ENCODE measurements around the gene BAIAP2L2. TPM values are rescaled to one million over a fixed set of nuclear protein-coding genes. Genes with fewer than 3 reads are reported as not detected.
"Not testable (repeated sequence)": the region's sequence is repeated elsewhere in the genome, so short reads cannot be mapped to it uniquely, and the experiment has no call there.

BAIAP2L2 gene
- total RNA-seq, 1 donor from 2014 or later = 4.5 TPM

DNA sequence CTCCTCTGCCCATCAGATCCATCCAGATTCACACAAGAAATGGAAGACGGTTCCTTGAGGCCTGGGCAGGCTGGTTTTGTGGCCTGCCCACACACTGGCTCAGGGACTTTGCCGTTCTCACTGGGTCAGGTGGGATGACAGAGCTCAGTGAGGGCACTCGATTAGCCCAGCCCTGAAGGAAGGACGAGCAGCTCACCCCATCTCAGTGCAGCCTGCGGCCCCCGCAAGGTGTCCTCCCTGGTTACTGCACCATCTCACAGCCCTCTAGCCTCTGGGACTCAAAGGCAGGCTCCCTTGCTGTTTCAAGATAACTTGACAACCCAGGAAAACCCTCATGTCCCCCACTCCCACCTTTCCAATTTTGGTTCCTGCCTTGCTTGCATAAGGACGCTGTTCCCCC, 30.7 kb downstream of the BAIAP2L2 start:
- Mint-ChIP-seq H3K27ac (no peak overlapping the region), H3K4me3 (peak overlapping the region; percentile 41), H3K4me1 (ENCODE audit: unreplicated experiment) (no peaks in the 10 kb centered on the region)

DNA sequence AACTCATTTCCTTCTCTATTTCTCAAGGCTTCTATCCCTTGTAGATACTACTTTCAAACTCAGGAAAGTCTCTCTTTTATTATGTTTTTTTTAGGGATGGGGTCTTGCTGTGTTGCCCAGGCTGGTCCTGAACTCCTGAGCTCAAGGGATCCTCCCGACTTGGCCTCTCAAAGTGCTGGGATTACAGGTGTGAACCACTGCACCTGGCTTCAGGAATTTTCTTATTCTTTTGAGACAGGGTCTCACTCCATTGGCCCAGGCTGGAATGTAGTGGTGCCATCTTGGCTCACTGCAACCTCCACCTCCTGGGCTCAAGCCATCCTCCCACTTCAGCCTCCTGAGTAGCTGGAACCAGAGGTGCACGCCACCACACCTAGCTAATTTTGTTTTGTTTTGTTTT, 31.3 kb downstream of the BAIAP2L2 start:
- not testable (repeated sequence) for H3K27me3 Mint-ChIP-seq; H3K4me3 Mint-ChIP-seq; H3K36me3 Mint-ChIP-seq; H3K9me3 Mint-ChIP-seq; H3K27ac Mint-ChIP-seq; DNase-seq (ENCODE audit: extremely low spot score, unreplicated experiment); H3K4me1 Mint-ChIP-seq (ENCODE audit: unreplicated experiment)

More for the DNA sequence above, 30.7 kb downstream of the BAIAP2L2 start:
- no peak for DNase-seq (ENCODE audit: extremely low spot score, unreplicated experiment)
- Mint-ChIP-seq H3K9me3 (no peaks in the 10 kb centered on the region), H3K27me3 (no peaks in the 10 kb centered on the region), H3K36me3 (no peaks in the 10 kb centered on the region)
- TF ChIP-seq, protein P1, sequence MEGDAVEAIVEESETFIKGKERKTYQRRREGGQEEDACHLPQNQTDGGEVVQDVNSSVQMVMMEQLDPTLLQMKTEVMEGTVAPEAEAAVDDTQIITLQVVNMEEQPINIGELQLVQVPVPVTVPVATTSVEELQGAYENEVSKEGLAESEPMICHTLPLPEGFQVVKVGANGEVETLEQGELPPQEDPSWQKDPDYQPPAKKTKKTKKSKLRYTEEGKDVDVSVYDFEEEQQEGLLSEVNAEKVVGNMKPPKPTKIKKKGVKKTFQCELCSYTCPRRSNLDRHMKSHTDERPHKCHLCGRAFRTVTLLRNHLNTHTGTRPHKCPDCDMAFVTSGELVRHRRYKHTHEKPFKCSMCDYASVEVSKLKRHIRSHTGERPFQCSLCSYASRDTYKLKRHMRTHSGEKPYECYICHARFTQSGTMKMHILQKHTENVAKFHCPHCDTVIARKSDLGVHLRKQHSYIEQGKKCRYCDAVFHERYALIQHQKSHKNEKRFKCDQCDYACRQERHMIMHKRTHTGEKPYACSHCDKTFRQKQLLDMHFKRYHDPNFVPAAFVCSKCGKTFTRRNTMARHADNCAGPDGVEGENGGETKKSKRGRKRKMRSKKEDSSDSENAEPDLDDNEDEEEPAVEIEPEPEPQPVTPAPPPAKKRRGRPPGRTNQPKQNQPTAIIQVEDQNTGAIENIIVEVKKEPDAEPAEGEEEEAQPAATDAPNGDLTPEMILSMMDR (conservative IDR thresholded peaks at IDR 0.05) = no peak

DNA sequence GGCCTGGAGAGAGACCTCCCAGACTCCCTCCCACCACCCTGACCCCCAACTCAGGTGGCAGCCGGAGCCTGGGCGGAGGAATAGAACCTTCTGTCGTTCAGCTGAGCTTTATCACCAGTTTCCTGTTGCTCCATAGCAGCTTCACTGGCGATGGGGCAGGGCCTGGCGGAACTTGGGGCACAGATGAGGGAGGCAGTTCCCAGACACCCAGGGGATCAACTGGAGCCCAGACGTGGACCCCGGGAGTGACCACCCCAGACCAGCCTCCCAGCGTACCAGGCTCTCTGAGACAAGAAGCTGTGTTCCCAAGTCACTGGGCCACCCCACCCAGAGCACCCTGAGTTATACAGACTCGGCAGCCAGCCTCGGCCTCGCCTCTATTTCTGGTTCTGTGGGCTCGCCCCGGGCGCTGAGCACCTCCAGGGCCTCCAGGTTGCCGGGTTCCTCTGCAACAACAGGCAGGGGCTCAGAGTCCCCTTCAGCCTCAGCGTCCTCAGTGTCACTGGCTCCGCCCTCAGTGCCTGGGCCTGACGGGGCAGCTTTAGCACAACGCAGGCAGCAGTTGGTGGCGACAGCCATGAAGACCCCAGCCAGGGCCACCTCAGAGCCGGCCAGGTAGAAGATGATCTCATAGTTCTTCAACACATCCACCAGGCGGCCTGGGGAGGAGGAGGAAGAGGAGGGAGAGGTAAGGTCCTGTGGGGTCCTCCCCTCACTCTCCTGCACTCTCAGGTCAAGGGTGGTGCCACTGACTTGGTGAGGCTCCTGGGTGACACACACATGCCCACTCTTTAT, 32.2 kb downstream of the BAIAP2L2 start:
- H3K27ac Mint-ChIP-seq = no peak overlapping the region
- TF ChIP-seq, protein P1 (conservative IDR thresholded peaks at IDR 0.05) = no peak
- H3K36me3 Mint-ChIP-seq = no peaks in the 10 kb centered on the region
- H3K27me3 Mint-ChIP-seq = no peaks in the 10 kb centered on the region
- H3K9me3 Mint-ChIP-seq = no peaks in the 10 kb centered on the region
- H3K4me1 Mint-ChIP-seq (ENCODE audit: unreplicated experiment) = no peaks in the 10 kb centered on the region
- DNase-seq (ENCODE audit: extremely low spot score, unreplicated experiment) = no peak
- no peak overlapping the region for H3K4me3 Mint-ChIP-seq

DNA sequence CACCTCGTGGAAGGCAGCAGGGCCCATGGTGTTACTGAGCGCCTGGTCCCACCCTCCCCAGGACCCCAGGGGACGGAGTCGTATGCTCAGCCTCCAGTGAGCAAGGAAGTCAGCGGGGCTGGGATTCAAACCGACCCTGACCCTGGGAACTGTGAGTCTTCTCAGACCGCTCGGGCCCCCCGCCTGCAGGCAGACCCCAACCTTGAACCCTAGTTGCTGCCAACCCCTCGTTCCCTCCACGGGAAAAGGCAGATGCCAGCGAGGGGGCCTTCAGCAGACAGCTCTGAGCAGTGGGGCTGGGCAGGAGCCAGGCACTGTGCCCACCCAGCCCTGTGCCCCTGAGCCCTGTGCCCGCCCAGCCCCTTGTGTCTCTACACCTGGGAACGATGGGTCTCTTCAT, 32.9 kb downstream of the BAIAP2L2 start:
- Mint-ChIP-seq H3K27me3 (no peaks in the 10 kb centered on the region), H3K4me3 (no peak overlapping the region), H3K36me3 (no peaks in the 10 kb centered on the region), H3K9me3 (no peaks in the 10 kb centered on the region), H3K27ac (no peak overlapping the region), H3K4me1 (ENCODE audit: unreplicated experiment) (no peaks in the 10 kb centered on the region)
- no peak for DNase-seq (ENCODE audit: extremely low spot score, unreplicated experiment)
- TF ChIP-seq, protein P1 (conservative IDR thresholded peaks at IDR 0.05) = no peak

DNA sequence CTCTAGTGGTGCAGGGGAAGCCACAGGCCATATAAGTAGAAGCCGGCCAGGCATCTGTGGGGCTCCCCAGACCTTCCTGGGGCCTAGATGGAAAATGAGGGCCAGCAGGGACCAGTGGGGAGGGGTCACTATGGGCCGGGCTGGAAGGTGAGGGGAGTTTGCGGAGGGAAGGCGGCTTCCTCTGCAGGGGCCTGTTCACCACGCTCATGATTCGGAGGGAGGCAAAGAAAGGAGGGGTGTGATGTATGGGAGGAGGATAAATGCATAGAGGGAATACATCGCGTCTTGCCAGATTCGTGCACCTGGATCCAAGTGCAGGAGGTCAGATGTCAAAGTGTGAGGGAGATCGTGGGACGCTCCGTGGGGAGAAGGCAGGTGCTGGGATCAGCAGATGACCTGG, 33.4 kb downstream of the BAIAP2L2 start:
- no peaks in the 10 kb centered on the region for H3K4me1 Mint-ChIP-seq (ENCODE audit: unreplicated experiment)
- H3K27ac Mint-ChIP-seq = peak overlapping the region; percentile 48
- H3K27me3 Mint-ChIP-seq = no peaks in the 10 kb centered on the region
- no peaks in the 10 kb centered on the region for H3K36me3 Mint-ChIP-seq
- H3K4me3 Mint-ChIP-seq = no peak overlapping the region
- TF ChIP-seq, protein P1 (conservative IDR thresholded peaks at IDR 0.05) = no peak
- DNase-seq (ENCODE audit: extremely low spot score, unreplicated experiment) = no peak
- no peaks in the 10 kb centered on the region for H3K9me3 Mint-ChIP-seq

DNA sequence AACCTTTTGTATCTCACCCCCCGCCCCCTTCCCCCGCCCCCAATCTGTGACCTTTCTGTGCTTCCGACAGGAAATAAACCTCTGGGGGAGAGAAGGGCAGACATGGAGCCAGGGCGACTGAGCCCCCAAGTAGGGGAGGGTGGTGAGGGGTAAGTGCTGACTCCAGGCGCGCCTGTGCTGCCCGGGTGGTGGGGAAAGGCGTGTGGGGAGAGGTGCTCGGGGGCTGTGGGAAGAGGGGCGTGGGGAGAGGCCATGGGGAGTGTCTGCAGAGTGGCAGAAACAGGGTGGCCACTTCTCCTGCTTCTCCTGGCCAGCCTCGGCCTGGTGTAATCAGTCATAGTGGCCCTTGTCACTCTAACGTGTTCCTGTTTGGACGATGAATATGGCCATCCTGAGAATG, 34.5 kb downstream of the BAIAP2L2 start:
- no peaks in the 10 kb centered on the region for H3K27me3 Mint-ChIP-seq

More for the DNA sequence above, 34.5 kb downstream of the BAIAP2L2 start:
- Mint-ChIP-seq H3K9me3 (no peaks in the 10 kb centered on the region), H3K4me1 (ENCODE audit: unreplicated experiment) (no peaks in the 10 kb centered on the region), H3K27ac (no peak overlapping the region), H3K4me3 (no peak overlapping the region), H3K36me3 (no peaks in the 10 kb centered on the region)
- TF ChIP-seq, protein P1 (conservative IDR thresholded peaks at IDR 0.05) = no peak
- DNase-seq (ENCODE audit: extremely low spot score, unreplicated experiment) = no peak

Data from type B pancreatic cell (in vitro differentiated cells).